Activated T-helper 2 cell treated with anti-CD3 and anti-CD28 coated beads, Interferon-gamma antibody, Interleukin-2, Interleukin-4, amounts not matched to agents 10 μg/mL and 5 μg/mL and 100 μg/mL, durations not matched to agents 14 hours and 24 hours and 36 hours (primary cell): ENCODE measurements around the gene MACROH2A1. TPM values are rescaled to one million over a fixed set of nuclear protein-coding genes. Genes with fewer than 3 reads are reported as not detected.

Experiments
- DNase-seq: peaks from one replicate; pipeline ENCODE4 v3.0.0; 2021; ENCODE audit warnings: low spot score
- H3K27ac Mint-ChIP-seq: one replicate; pipeline ENCODE4 v1.8.0; 2021; ENCODE audit warnings: mixed read lengths
- H3K27me3 Mint-ChIP-seq: one replicate; pipeline ENCODE4 v1.8.0; 2021; ENCODE audit warnings: low read depth, mixed read lengths
- H3K36me3 Mint-ChIP-seq: one replicate; pipeline ENCODE4 v1.8.0; 2021; ENCODE audit warnings: low read depth, mixed read lengths
- H3K4me1 Mint-ChIP-seq: one replicate; pipeline ENCODE4 v1.8.0; 2021; ENCODE audit warnings: low read depth, mixed read lengths
- H3K4me3 Mint-ChIP-seq: one replicate; pipeline ENCODE4 v1.8.0; 2021; ENCODE audit warnings: low read depth, mild to moderate bottlenecking, moderate library complexity, mixed read lengths
- H3K9me3 Mint-ChIP-seq: one replicate; pipeline ENCODE4 v1.8.0; 2021; ENCODE audit warnings: mixed read lengths
- intact Hi-C: fragments of 100-400 bp; cut with micrococcal nuclease; formaldehyde crosslinking; loops from one replicate; pipeline ENCODE4 v1.15.1; 2023
- total RNA-seq: library from RNA; stranded (reverse); gene quantifications from 2 replicates; pipeline ENCODE4 v1.2.3, GENCODE V29; 2022

Gene MACROH2A1
- total RNA-seq, 1 donor from 2014 or later = 285 TPM

GRCh38 chr5:135388860-135389435 lies 10.1 kb downstream of the MACROH2A1 start:
- intact Hi-C loops = no loop called here
- no peaks in the 10 kb centered on the region for H3K9me3 Mint-ChIP-seq
- peaks cover 44% of the 10 kb centered on the region for H3K4me1 Mint-ChIP-seq
- DNase-seq = no peak
- no peak overlapping the region for H3K27ac Mint-ChIP-seq
- peaks cover 77% of the 10 kb centered on the region for H3K36me3 Mint-ChIP-seq
- H3K4me3 Mint-ChIP-seq = no peak overlapping the region
- H3K27me3 Mint-ChIP-seq = no peaks in the 10 kb centered on the region

DNA sequence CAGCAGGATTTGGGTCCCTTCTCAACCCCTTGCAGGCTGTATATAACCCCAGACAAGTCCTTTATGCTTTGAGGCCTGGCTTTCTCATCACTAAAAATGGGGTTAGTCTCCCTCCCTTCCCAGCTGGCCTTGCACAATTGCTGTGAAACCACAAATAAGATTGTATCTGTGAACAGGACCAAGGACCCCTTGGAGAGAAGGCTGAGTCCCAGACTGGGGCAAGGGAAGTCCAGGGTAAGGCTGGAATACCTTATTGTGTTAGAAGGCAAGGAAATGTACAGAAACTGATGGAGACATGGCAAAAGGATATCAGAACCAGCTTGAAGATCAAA lies 11.4 kb downstream of the MACROH2A1 start:
- Mint-ChIP-seq H3K4me1 (peaks cover 37% of the 10 kb centered on the region), H3K27ac (no peak overlapping the region), H3K4me3 (no peak overlapping the region), H3K27me3 (no peaks in the 10 kb centered on the region), H3K36me3 (peaks cover 81% of the 10 kb centered on the region), H3K9me3 (no peaks in the 10 kb centered on the region)
- DNase-seq = no peak
- intact Hi-C loops = no loop called here

- no peak overlapping the region for H3K27ac Mint-ChIP-seq
- H3K4me1 Mint-ChIP-seq = peaks cover 32% of the 10 kb centered on the region
- H3K27me3 Mint-ChIP-seq = no peaks in the 10 kb centered on the region
- no peak overlapping the region for H3K4me3 Mint-ChIP-seq
- H3K9me3 Mint-ChIP-seq = no peaks in the 10 kb centered on the region
- H3K36me3 Mint-ChIP-seq = peaks cover 81% of the 10 kb centered on the region
- intact Hi-C loops = no loop called here
- DNase-seq = no peak
Measured at GRCh38 chr5:135386886-135387628, 12.0 kb downstream of the MACROH2A1 start.

DNA sequence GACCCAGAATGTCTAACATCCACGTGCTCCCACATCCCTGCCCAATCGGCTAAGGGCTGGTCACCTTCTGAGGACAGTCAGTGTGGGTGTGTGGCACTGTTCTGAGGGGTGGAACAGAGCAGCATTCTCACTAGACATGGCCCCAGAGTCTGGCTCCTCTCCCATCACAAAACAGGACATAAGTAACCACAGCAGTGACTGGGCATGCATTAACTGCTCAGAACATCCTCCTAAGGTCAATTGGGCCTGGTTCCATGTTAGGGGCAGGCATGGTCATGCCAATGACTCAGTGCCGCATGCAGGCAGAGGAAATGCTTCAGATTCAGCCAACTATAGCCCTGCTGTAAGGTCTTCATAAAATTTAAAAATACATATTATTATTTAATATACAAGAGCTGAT lies 12.9 kb downstream of the MACROH2A1 start:
- Mint-ChIP-seq H3K27ac (no peak overlapping the region), H3K36me3 (peaks cover 82% of the 10 kb centered on the region)

GRCh38 chr5:135385576-135385975 lies 13.5 kb downstream of the MACROH2A1 start:
- peaks cover 86% of the 10 kb centered on the region for H3K36me3 Mint-ChIP-seq
- no peak overlapping the region for H3K27ac Mint-ChIP-seq
- intact Hi-C loops = no loop called here

More for the DNA sequence above, 12.9 kb downstream of the MACROH2A1 start:
- intact Hi-C loops = no loop called here
- DNase-seq = no peak
- H3K4me1 Mint-ChIP-seq = peaks cover 28% of the 10 kb centered on the region
- no peaks in the 10 kb centered on the region for H3K9me3 Mint-ChIP-seq
- no peak overlapping the region for H3K4me3 Mint-ChIP-seq
- no peaks in the 10 kb centered on the region for H3K27me3 Mint-ChIP-seq

GRCh38 chr5:135384898-135385297 lies 14.1 kb downstream of the MACROH2A1 start:
- peaks cover 37% of the 10 kb centered on the region for H3K4me1 Mint-ChIP-seq
- peaks cover 89% of the 10 kb centered on the region for H3K36me3 Mint-ChIP-seq
- no peaks in the 10 kb centered on the region for H3K9me3 Mint-ChIP-seq
- H3K4me3 Mint-ChIP-seq = no peak overlapping the region
- no peak overlapping the region for H3K27ac Mint-ChIP-seq
- DNase-seq = no peak
- no peaks in the 10 kb centered on the region for H3K27me3 Mint-ChIP-seq
- intact Hi-C loops = no loop called here

More at GRCh38 chr5:135385576-135385975, 13.5 kb downstream of the MACROH2A1 start:
- DNase-seq = no peak
- no peak overlapping the region for H3K4me3 Mint-ChIP-seq
- peaks cover 31% of the 10 kb centered on the region for H3K4me1 Mint-ChIP-seq
- no peaks in the 10 kb centered on the region for H3K27me3 Mint-ChIP-seq
- no peaks in the 10 kb centered on the region for H3K9me3 Mint-ChIP-seq

- H3K4me1 Mint-ChIP-seq = peaks cover 43% of the 10 kb centered on the region
- H3K27ac Mint-ChIP-seq = peak overlapping the region; percentile 46
- DNase-seq = no peak
- intact Hi-C loops = no loop called here
- no peaks in the 10 kb centered on the region for H3K27me3 Mint-ChIP-seq
- peaks cover 92% of the 10 kb centered on the region for H3K36me3 Mint-ChIP-seq
- H3K4me3 Mint-ChIP-seq = no peak overlapping the region
- H3K9me3 Mint-ChIP-seq = no peaks in the 10 kb centered on the region
Measured at GRCh38 chr5:135383803-135384495, 15.1 kb downstream of the MACROH2A1 start.

DNA sequence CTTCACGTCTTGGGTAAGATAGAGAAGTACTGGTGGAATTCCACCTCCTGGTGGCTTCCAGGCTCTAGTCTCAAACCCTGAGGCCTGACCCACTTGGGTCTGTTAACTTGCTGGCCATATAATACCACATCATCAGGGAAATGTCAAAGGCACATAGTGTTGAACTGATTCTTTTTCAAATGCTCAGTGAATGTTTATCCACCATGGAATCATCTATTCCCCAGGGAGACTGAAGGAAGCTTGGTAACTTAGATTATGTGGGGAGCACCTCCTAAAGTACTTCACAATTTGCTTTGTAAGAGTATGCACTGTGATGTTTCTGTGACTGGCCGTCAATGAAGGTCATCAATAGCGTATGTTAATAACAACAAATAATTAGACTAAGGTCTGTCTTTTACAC lies 16.1 kb downstream of the MACROH2A1 start:
- Mint-ChIP-seq H3K27ac (no peak overlapping the region), H3K4me3 (no peak overlapping the region), H3K9me3 (no peaks in the 10 kb centered on the region), H3K27me3 (no peaks in the 10 kb centered on the region), H3K4me1 (peaks cover 48% of the 10 kb centered on the region), H3K36me3 (peaks cover 92% of the 10 kb centered on the region)
- intact Hi-C loops = no loop called here
- DNase-seq = no peak

- Mint-ChIP-seq H3K36me3 (peaks cover 90% of the 10 kb centered on the region), H3K4me3 (no peak overlapping the region), H3K27me3 (no peaks in the 10 kb centered on the region), H3K9me3 (no peaks in the 10 kb centered on the region), H3K27ac (no peak overlapping the region), H3K4me1 (peaks cover 51% of the 10 kb centered on the region)
- intact Hi-C loops = no loop called here
- no peak for DNase-seq
Measured at GRCh38 chr5:135382106-135382790, 16.8 kb downstream of the MACROH2A1 start.

DNA sequence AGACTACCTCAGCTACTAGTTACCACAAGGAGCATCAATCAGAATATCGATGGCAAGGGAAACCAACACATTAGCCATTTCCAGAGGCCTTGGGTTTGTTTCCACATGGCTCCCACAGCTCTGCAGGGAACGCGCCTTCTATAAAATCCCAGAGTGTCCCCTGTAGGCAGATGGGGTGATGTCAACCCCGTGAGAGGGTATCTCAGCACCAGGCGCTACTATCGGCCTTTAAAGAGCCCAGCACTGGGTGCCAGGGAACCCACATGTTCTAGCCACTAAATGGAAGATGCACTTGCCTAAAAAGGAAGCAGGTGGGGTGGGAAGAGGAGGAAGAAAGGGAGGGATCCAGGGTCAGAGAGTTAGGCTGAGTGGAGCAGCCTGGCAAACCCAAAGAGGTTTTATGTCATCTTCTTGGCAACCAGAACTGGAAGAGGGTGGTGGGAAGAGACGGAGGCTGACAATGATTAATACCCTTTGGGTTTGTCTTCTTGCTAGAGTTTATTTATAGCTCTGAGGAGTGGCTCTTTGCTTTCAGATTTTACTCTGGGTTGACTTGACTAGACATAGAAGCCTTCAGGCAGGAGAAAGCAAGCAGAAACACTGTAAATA lies 19.9 kb downstream of the MACROH2A1 start:
- peaks cover 73% of the 10 kb centered on the region for H3K4me1 Mint-ChIP-seq

DNA sequence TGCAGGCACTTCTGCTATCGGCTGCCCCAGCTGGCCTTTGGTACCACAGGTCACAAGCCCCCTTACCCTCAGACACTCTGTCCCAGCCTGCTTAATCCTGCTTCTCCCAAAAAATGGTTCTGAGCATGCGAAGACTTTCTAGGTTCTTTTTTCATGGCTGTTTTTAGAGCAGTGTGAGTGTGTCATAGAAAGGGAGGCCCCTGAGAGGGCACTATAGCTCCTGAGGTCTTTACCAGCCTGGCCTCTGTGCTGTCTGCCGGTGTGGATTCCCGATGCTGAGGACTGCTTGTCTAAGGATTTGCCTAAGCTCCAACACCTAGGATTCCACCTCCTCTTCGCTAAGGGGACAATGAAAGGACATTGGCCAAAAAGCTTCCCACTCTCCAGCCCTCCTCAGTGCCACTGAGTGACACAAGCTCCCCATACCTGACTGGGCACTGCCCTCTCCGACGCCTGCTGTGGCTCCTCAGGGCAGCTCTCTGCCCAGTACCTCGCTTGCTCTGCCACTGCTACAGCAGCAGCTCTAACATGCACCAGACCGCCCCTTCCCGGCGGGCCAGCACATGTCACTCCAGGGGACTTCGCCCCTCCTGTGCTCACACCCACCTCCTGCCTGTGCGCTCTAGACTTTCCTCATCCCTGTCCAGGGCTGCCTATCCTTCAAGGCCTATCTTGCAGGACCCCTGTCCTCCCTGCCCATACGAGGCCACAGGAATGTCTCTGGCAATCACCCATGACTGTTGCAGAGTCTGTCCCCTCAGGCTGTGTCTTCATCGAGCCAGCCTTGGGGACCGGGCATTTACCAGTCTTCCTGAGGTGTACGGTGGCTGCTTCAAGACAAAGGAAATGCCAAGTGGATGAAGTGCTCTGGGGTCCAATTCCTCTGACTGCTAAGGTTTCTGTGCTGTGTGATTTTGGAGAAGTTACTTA lies 21.0 kb downstream of the MACROH2A1 start:
- peaks cover 86% of the 10 kb centered on the region for H3K36me3 Mint-ChIP-seq
- no peak for DNase-seq
- intact Hi-C loops = loop anchor here (1.0 kb wide), 1 partner anchor 19 kb away; no protein-coding TSS in a partner anchor
- H3K27me3 Mint-ChIP-seq = no peaks in the 10 kb centered on the region
- H3K27ac Mint-ChIP-seq = peak overlapping the region; percentile 68
- H3K9me3 Mint-ChIP-seq = no peaks in the 10 kb centered on the region
- H3K4me1 Mint-ChIP-seq = peaks cover 83% of the 10 kb centered on the region
- H3K4me3 Mint-ChIP-seq = peak overlapping the region; percentile 37

More for the DNA sequence above, 19.9 kb downstream of the MACROH2A1 start:
- Mint-ChIP-seq H3K4me3 (no peak overlapping the region), H3K27me3 (no peaks in the 10 kb centered on the region), H3K27ac (peak overlapping the region; percentile 34), H3K9me3 (no peaks in the 10 kb centered on the region), H3K36me3 (peaks cover 85% of the 10 kb centered on the region)
- intact Hi-C loops = no loop called here
- DNase-seq = no peak
